GM19035 (cell line): ENCODE measurements around the gene HSPB3.
"Not testable (repeated sequence)": the region's sequence is repeated elsewhere in the genome, so short reads cannot be mapped to it uniquely, and the experiment has no call there.

Experiments used
- ATAC-seq: cut with Tn5 transposase; IDR thresholded peaks from one replicate; pipeline ENCODE4 v1.9.1; 2021; ENCODE audit not compliant: unreplicated experiment

The HSPB3 gene, protein sequence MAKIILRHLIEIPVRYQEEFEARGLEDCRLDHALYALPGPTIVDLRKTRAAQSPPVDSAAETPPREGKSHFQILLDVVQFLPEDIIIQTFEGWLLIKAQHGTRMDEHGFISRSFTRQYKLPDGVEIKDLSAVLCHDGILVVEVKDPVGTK

DNA sequence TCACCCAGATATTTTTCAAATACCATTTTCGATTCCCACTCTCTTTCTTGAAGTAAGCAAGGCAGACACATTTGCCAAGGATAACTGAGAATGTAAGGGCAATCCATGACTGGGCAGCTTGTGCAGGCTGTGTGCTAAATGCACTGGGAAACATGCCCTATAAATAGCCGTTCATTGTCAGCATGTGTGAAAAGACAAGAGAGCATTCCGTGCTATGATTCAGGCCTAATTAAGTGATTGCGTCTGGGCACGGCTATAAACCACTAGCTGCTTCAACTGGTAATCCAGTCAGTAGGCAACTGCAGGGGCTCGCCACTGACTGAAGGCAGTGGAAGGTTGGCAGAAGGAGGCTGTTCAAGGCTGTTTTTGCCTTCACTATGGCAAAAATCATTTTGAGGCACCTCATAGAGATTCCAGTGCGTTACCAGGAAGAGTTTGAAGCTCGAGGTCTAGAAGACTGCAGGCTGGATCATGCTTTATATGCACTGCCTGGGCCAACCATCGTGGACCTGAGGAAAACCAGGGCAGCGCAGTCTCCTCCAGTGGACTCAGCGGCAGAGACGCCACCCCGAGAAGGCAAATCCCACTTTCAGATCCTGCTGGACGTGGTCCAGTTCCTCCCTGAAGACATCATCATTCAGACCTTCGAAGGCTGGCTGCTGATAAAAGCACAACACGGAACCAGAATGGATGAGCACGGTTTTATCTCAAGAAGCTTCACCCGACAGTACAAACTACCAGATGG lies at the start of gene HSPB3:
Gene HSPB3, plus strand, starts transcription at position 287 of the 745 bp plus-strand sequence. Its CDS starts 91 bp downstream, at position 378.
- no peak for ATAC-seq

DNA sequence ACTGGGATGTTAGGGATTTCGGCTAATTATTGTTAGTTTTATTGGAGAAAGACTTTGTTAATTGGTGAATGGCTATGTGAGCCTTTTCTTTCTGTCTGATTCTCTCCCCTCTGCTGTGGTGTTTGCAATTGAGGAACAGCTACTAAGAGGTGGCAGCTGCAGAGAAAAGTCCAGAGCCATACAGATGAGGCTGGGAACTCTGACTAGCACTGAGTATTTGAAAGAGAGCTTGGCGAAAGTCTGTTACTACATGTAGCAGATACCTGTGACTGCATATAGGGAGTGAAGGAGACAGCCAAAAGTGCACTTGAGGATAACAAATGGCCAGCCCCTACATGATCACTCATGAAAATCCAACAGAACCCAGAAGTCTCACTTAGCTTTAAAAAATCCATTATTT lies 44.3 kb upstream of the HSPB3 start:
- no peak for ATAC-seq

DNA sequence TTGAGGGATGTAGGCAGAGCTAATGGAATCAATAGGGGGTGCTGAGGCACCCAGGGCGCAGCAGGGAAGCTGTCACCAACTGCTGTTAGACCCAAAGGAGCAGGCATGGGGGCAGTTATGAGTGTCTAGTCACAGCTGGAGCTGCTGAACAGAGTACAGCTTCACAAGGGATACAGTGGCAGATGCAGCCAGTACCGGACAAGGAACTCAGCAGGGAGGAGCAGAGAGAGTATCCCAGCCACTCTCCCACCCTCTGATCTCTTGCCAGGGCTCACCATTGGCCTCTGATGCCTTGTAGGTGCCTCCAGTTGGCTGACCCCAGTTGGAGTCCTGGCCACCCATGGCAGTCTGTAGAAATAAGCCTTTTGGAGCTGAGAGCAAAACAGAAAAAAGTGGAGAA lies 42.6 kb upstream of the HSPB3 start:
- no peak for ATAC-seq

DNA sequence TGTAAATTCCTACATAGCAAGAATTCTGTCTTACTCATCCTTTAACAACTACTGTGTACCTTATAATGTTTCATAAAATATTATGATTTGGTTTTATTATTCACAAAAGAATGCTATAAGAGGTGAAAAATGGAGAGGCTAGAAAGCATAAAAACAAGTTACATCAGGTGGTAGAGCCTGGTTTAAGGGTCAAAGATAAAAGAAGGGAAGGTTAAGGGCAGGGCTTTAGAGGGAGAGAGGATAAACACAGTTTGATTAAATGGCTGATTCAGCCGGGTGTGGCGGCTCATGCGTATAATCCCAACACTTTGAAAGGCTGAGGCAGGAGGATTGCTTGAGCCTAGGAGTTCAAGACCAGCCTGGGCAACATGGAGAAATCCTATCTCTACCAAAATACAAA lies 40.4 kb upstream of the HSPB3 start:
- no peak for ATAC-seq

DNA sequence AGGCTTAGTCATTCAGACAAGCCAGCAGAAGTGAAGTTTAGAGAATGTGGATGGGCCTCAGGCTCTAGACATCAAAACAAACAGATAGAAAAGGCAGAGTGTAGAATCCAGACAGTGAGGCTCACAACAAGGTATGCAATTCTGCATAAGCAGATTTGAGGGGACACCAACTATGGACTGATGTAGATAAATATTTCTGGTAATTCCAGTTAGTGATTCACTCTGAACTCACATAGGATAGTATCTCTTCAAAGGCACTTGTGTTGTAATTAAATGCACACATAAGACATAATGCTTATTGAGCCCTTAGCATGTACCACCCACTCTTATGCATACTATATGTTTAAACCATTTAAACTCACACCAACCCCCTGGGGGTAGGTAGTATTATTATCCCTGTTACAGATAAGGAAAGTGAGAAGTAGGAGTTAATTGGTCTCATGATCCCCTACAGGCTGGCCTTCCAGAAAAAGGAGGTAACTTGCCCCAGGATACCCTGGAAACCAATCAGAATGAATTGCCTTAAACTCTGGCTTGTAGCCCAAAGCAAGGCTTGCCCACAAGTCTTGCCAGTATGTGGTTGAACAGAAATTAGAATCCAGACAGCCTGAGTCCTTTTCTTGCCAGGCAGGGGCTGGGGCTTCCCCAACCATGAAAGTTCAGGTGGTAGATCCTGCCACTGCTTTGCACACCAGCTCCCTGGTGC lies 39.5 kb upstream of the HSPB3 start:
- no peak for ATAC-seq

DNA sequence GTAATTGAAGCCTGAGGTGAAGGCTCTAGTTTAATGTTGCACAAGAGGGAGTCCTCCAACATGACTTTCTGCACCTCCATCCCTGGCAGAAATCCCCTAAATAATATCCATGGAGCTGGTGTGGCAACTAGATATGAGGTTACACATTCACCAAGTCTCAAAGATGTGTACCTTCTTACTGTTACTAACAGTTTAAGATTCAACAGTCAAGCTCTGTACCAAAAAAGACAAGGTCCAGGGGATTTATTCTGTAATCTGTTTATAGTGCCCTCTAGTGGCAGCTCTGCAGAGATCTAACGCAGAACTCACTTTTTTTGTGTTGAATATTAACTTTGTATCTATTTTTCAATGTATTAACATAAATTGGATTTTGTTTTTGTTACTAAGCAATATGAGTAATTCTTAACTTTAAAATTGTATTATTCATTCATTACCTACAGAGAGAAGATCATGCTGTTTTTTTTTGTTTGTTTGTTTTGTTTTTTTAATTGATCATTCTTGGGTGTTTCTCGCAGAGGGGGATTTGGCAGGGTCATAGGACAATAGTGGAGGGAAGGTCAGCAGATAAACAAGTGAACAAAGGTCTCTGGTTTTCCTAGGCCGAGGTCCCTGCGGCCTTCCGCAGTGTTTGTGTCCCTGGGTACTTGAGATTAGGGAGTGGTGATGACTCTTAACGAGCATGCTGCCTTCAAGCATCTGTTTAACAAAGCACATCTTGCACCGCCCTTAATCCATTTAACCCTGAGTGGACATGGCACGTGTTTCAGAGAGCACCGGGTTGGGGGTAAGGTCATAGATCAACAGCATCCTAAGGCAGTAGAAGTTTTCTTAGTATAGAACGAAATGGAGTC lies 35.7 kb upstream of the HSPB3 start:
- ATAC-seq = peak; percentile 53

DNA sequence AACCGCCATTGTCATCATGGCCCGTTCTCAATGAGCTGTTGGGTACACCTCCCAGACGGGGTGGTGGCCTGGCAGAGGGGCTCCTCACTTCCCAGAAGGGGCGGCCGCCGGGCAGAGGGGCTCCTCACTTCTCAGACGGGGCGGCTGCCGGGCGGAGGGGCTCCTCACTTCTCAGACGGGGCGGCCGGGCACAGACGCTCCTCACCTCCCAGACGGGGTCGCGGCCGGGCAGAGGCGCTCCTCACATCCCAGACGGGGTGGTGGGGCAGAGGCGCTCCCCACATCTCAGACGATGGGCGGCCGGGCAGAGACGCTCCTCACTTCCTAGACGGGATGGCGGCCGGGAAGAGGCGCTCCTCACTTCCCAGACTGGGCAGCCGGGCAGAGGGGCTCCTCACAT lies 35.0 kb upstream of the HSPB3 start:
- not testable (repeated sequence) for ATAC-seq

DNA sequence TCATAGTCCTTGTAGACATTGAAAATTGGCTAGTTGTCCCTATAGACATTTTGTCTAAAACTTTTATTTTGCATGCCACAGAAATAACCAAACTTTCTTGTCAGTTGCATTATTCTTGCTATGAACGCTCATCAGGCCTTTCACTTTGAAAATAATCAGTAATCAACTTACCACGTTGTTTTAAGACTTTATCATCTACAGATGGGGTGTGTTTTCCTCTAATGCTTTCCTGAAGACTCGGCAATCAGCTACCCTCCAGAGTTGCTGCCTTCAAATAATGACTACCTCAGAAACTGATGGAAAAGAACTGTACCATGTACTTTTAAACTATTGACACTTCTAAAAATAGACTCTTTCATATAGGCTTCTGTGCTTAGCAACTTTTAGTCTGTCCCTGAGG lies 33.5 kb upstream of the HSPB3 start:
- ATAC-seq = no peak

DNA sequence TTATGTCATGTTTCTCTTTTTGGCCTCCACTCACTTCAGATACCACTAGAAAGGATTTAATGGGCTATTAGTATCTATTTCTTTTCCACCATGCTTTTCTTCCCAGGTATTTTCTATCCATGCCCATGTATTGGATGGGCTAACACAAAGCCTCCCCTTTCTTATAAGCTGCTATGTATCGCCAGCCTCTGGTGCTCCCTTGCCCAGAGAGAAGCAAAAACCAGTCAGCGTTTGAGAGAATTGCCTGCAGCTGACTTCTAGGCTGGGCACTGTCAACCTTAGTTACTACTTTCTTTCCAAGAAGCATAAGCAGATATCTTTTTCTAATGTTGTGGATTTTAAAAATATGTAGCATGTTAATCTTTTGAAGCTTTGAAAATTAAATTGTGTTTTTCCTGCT lies 30.2 kb upstream of the HSPB3 start:
- ATAC-seq = no peak

DNA sequence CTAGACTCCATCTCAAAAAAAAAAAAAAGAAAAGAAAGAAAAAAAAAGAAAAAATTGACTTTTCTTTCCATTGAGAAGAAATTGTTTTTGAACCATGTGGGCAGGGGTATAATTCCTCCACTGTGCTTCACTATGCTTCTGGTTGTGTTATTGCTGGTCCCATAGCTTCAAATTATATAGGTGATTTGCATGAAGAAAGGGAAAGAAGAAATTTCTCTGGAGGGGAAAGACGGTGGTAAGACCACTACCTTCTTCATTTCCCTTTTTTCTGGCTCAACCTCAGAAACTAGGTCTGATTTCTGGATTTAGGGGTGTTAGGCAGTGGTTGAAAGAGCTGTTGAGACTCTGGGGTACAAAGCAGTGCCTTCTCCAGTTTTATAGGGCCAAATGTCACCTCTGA lies 29.3 kb upstream of the HSPB3 start:
- ATAC-seq = no peak

DNA sequence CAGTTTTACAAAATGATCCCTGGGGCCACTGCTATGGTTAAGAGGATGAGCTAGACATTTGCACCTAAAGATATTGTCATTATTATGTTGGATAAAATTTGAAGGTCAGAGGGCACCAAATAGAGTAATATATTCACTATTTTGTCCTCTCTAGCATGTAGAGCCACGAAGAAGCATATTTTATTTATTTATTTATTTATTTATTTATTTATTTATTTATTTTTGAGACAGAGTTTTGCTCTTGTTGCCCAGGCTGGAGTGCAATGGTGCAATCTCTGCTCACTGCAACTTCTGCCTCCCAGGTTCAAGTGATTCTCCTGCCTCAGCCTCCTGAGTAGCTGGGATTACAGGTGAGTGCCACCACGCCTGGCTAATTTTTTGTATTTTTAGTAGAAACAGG lies 20.8 kb upstream of the HSPB3 start:
- not testable (repeated sequence) for ATAC-seq

DNA sequence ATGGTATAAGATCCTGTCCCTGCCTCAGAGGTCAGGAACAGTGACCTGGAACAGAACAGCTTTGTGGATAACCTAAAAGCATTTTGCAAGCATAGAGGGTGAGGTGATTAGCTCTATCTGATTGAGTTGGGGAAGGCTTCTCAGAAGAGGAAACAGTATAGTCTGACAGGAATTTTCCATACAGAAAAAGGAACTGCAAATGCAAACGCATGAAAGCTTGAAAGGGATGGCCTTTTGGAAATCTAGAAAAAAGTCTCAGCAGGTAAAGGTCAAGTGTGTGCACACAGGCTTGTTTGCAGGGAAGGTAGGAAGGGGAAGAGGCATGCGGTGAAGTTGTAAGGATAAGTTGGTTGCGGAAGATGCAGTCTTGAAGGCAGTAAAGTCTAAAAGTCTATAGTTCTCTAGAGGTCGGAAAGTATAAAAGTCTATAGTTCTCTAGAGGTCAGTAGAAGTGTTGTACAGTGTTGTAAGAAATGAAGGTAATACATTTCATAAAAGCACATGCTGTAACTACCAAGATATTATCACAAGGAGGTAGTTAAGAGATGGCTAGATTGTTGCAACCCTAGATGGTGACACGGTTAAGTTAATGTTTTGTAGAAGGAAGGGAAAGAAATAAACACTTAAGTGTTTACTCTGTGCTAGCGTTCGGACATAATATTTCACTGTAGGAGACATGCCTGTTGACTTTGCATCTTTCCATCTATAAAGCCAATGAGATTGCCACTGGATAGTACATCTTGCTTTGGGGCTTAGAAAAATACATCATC lies 16.7 kb upstream of the HSPB3 start:
- ATAC-seq = no peak

DNA sequence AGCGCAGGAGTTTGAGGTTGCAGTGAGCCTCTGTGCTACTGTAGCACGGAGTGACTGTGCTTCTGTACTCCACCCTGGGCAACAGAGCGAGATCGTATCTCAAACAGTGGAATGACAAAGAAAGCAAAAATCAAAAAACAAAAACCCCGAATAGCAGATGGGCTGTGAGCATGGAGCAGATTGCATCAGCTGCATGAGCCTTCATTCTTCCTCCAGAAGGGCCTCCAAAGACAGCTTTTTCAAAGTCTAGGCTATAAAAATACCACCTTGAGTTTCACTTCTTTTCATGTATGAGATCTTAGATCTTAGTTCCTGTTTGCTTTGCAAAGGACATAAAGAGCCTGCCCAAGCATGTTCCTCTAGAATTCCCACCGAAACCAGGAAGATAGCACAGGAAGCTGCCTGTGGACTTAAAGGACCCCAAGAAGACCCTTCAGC lies 15.0 kb upstream of the HSPB3 start:
- peak; percentile 74 for ATAC-seq

DNA sequence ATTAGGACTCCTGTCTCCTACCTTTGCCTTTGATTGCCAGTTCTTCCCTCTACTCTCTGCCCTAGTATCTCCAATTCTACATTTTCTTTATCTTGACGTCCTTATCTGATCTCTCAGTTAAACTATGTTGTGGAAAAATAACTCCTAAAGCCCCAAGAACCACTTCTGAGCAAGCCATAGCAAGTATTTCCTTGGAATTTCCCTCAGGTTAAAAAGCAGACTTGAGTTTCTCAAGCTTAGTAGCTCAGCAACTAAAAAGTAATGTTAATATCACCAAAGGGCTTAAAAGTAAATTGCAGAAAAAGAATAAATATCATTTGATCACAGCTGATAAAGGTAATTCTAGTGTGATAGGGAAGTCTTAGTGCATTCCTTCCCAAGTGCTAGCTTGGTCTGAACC lies 13.2 kb upstream of the HSPB3 start:
- ATAC-seq = no peak

DNA sequence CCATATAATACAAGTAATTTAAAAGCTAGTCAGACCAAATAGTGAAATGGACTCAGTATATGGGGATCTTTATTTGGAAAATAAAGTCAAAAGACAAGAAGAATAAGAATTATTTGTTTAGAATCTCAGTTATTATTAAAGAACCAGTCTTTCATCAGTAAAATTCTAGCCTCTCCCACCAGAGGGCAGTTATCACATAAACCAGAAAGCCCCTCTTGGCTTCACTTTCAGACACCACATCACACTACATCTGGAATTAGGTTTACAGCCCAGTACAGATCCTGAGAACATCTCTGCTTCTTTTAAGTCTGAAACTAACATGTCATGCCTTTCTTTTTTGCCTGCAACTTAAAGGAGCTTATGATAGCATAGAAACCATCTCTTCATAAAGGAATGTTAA lies 12.2 kb upstream of the HSPB3 start:
- no peak for ATAC-seq

DNA sequence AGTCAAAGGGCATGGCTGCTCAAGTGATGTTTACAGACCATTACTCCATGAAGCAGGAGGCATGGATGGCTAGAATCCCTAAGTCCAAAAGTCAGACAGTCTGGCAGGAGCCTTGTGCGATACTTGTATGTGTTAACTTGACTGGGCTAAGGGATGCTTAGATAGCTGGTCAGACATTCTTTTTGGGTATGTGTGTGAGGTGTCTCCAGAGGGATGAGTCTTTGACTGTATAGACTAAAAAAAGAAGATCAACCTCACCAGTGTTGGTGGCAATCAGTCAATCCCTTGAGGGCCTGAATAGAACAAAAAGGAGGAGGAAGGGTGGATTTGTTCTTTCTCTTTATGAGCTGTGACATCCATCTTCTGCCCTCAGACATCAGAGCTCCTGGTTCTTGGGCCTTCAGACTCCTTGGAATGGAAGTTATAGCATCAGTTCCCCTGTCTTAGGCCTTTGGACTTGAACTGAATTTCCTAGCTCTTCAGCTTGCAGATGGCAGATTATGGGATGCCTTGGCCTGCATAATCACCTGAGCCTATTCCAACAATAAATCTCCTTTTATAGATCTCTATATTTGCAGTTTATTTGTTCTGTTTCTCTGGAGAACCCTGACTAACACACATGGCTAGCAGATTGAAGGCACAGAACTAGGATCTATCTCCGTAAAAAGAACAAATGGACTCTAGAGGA lies 9.7 kb upstream of the HSPB3 start:
- ATAC-seq = no peak

DNA sequence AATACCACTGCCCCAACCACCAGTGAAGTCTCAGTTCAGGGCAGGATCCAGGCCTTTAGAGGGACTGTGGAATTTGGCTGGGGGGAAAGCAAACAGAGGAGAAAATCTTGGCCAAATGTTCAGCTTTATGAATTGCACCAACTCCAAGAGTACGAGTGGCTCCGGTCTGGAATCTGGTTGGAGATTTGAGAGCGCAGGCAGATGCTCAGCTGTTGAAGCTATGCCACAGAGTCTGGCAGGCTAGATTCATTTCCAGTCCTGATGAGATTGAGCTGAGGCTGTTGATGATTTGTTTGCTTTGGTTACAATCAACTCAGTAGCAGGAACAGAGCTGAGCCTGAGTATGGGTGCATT lies 9.1 kb upstream of the HSPB3 start:
- no peak for ATAC-seq

DNA sequence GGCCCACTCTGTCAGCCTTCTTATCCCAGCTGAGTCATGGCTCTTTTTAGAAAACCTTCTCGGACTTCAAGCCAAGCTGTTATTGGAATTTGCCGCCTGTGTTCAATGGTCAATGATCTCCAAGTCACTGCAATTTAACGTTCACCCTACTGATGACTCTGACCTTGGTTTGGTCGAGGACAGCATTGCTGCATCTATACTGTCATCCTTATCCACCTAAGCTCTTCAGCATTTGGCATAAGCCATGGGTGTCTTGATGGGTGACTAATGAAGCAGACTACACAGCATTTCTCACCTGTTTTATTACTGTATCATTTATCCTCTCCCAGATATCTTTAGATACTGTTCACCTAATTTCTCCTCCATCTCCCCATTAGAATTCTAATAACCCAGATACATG lies 5.6 kb upstream of the HSPB3 start:
- ATAC-seq = no peak

DNA sequence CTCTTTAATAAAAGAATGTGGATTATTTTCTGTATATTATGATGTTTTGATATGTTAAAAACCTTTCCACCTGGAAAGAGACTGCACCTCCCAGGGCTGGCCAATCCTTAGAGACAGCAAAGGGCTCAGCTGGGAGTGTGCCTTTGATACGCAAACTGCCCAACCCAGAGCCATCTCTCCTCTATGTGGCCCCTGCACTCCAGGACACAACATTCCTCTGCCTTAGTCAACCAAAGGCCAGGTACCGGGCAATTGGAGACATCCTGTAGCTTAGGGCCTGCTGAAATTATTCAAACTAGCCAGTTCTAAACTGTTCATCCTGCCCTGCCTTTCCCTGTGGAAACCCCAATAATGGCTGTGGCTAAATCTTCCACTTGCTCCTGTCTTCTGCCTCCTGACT lies 5.0 kb upstream of the HSPB3 start:
- ATAC-seq = no peak

DNA sequence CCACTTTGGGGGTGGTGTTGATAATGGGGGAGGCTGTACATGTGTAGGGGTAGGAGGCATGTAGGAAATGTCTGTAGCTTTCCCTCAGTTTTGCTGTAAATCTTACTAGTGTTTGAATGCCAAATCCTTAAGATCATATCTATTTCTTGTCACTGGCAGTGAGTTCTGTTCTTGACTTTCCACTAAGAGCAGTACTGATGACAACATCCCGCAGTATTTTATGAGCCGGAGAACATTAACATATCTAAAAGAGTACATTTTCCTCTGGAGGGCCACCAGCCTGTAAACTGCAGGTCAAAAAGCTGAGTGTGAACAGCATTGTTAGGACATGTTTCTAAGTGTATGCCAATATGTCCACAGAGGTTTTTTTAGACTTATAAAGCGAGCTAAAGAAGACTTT lies 2.5 kb upstream of the HSPB3 start:
- ATAC-seq = no peak
